Vagina (tissue), 2 donors: Measurements from ENCODE around the gene VEZT.

ENCODE experiments used
- POLR2A ChIP-seq, 2 donors: fragments of 450-650 bp; IDR thresholded peaks; one replicate each; pipeline ENCODE4 v1.6.1; 2017; ENCODE audit warnings: antibody characterized with exemption in 2 of 2, mild to moderate bottlenecking in 2 of 2, moderate library complexity in 2 of 2
- POLR2AphosphoS5 ChIP-seq, 2 donors: sonication (generic); formaldehyde crosslinking; IDR thresholded peaks; one replicate each; pipeline ENCODE4 v1.9.0; 2017; ENCODE audit warnings: antibody characterized with exemption in 2 of 2, mild to moderate bottlenecking in 2 of 2, low read depth in 1 of 2; ENCODE audit not compliant: insufficient read depth in 1 of 2
- TF ChIP-seq, protein P1 (sequence below), 3 experiments: fragments of 450-650 bp in 2 of 3; fragments of 200-600 bp in 1 of 3; sonication (generic) in 1 of 3; IDR thresholded peaks; one replicate each; pipeline ENCODE4 v1.5.1; 2017 to 2019; ENCODE audit warnings: antibody characterized with exemption in 3 of 3, mild to moderate bottlenecking in 2 of 3, moderate library complexity in 2 of 3

DNA sequence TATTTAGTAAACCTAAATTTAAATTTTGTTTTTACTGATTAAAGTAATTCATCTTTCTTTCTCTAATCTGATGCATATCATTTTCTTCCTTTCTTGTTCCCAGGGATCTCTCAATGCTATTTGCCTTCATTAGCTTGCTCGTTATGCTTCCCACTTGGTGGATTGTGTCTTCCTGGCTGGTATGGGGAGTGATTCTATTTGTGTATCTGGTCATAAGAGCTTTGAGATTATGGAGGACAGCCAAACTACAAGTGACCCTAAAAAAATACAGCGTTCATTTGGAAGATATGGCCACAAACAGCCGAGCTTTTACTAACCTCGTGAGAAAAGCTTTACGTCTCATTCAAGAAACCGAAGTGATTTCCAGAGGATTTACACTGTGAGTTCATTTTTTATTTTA is 48.6 kb downstream of the VEZT start:
- TF ChIP-seq, protein P1, sequence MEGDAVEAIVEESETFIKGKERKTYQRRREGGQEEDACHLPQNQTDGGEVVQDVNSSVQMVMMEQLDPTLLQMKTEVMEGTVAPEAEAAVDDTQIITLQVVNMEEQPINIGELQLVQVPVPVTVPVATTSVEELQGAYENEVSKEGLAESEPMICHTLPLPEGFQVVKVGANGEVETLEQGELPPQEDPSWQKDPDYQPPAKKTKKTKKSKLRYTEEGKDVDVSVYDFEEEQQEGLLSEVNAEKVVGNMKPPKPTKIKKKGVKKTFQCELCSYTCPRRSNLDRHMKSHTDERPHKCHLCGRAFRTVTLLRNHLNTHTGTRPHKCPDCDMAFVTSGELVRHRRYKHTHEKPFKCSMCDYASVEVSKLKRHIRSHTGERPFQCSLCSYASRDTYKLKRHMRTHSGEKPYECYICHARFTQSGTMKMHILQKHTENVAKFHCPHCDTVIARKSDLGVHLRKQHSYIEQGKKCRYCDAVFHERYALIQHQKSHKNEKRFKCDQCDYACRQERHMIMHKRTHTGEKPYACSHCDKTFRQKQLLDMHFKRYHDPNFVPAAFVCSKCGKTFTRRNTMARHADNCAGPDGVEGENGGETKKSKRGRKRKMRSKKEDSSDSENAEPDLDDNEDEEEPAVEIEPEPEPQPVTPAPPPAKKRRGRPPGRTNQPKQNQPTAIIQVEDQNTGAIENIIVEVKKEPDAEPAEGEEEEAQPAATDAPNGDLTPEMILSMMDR (IDR thresholded peaks at IDR 0.05) = no peak
- TF ChIP-seq POLR2A (IDR thresholded peaks at IDR 0.05) (no peak), POLR2AphosphoS5 (IDR thresholded peaks at IDR 0.05; ENCODE audit: insufficient read depth in 1 of 2, low read depth in 1 of 2) (no peak)
